ENCODE measurements around the gene CACNB2. TPM values are rescaled to one million over a fixed set of nuclear protein-coding genes. Genes with fewer than 3 reads are reported as not detected.

CACNB2 gene
- total and polyA plus RNA-seq, 10 of the 15 experiments (the other 5 are each of a cell fraction or from before 2014, with no cell fraction given), result 0.62 to 8.1 (median 1.2) TPM

- H3K4me1 ChIP-seq (ENCODE audit: control insufficient read depth, insufficient read depth, low read length), result no peaks in the 10 kb centered on the region
- BruUV-seq (replicated peaks), result no TSS peak
- POLR2A ChIA-PET, result no interaction called here
- H3K4me2 ChIP-seq (ENCODE audit: control insufficient read depth, insufficient read depth), result no peak overlapping the region
- TF ChIP-seq RELB (IDR thresholded peaks at IDR 0.05; ENCODE audit: low read depth) (no peak), NKRF (conservative IDR thresholded peaks at IDR 0.05) (no peak), HSF1 (IDR thresholded peaks at IDR 0.05; ENCODE audit: low read depth, low read length) (no peak), FOXK2 (IDR thresholded peaks at IDR 0.05) (no peak), BACH1 (IDR thresholded peaks at IDR 0.05; ENCODE audit: borderline replicate concordance) (no peak), EP300 (IDR thresholded peaks at IDR 0.05; ENCODE audit: borderline replicate concordance in 1 of 2, control insufficient read depth in 1 of 2, low read depth in 2 of 2, low read length in 2 of 2) (no peak), MXI1 (IDR thresholded peaks at IDR 0.05; ENCODE audit: low read depth, low read length) (no peak), BCLAF1 (IDR thresholded peaks at IDR 0.05) (no peak), E4F1 (IDR thresholded peaks at IDR 0.05; ENCODE audit: borderline replicate concordance, partially characterized antibody) (no peak), POLR2A (IDR thresholded peaks at IDR 0.05; ENCODE audit: low read depth, low read length) (no peak), SIX5 (IDR thresholded peaks at IDR 0.05; ENCODE audit: low read depth, low read length, severe bottlenecking) (no peak)
- no peak overlapping the region for H3K27ac ChIP-seq (ENCODE audit: control insufficient read depth, insufficient read depth)
- H2AFZ ChIP-seq (ENCODE audit: control insufficient read depth, low read depth, low read length), result no peak overlapping the region
- CTCF ChIA-PET, result interaction anchor here (0.7 kb wide), 1 partner anchor 1294 kb away, joined by 3 read pairs; no protein-coding TSS in a partner anchor
- RAD21 ChIA-PET (ENCODE audit: unreplicated experiment), result no interaction called here
- ATAC-seq (no peak), FAIRE-seq (no peak), DNase-seq (ENCODE audit: low read depth, low spot score) (no peak)
- WGBS (ENCODE audit: insufficient coverage, insufficient replicate concordance, low lambda C conversion rate, missing lambda C conversion rate), result 16% methylated on average over 4 of the region's 4 CpGs
- no peaks in the 10 kb centered on the region for H3K79me2 ChIP-seq (ENCODE audit: control insufficient read depth, insufficient read depth, low read length)
- SMC1A ChIA-PET (ENCODE audit: uncharacterized antibody, unreplicated experiment), result no interaction called here
- no peak overlapping the region for H3K9ac ChIP-seq (ENCODE audit: control insufficient read depth, insufficient read depth, low read length)
- H4K20me1 ChIP-seq (ENCODE audit: control insufficient read depth, insufficient read depth), result no peaks in the 10 kb centered on the region
- H3K36me3 ChIP-seq (ENCODE audit: control insufficient read depth in 2 of 2, insufficient read depth in 2 of 2, low read length in 1 of 2), result no peaks in the 10 kb centered on the region
- in situ Hi-C loops (cut with MboI), result loop anchor here (10.0 kb wide), 1 partner anchor 617 kb away; no protein-coding TSS in a partner anchor
- no peak overlapping the region for H3K4me3 ChIP-seq
- H3K27me3 ChIP-seq (replicated peaks in 1 of 2; ENCODE audit: control insufficient read depth in 2 of 2, insufficient read depth in 2 of 2, low read length in 1 of 2), result no peaks in the 10 kb centered on the region
- intact Hi-C loops (cut with micrococcal nuclease; ENCODE audit: unreplicated experiment), result no loop called here
- no peaks in the 10 kb centered on the region for H3K9me3 ChIP-seq (replicated peaks; ENCODE audit: control insufficient read depth, insufficient read depth, low read length)
Measured at GRCh38 chr10:18221882-18222281, 81.7 kb downstream of the CACNB2 start.

All from GM12878 (cell line).